Ishikawa (cell line): ENCODE measurements around the gene NBL1.

ENCODE experiments used
- CEBPB ChIP-seq: IDR thresholded peaks from 2 replicates; pipeline ENCODE4 v1.6.1; 2012
- CREB1 ChIP-seq: IDR thresholded peaks from 2 replicates; pipeline ENCODE4 v1.6.1; 2012; ENCODE audit warnings: low read depth
- EGR1 ChIP-seq: IDR thresholded peaks from 2 replicates; pipeline ENCODE4 v1.6.1; 2012
- EP300 ChIP-seq: IDR thresholded peaks from 2 replicates; pipeline ENCODE4 v1.6.1; 2012; ENCODE audit warnings: borderline replicate concordance
- FOXM1 ChIP-seq: IDR thresholded peaks from 2 replicates; pipeline ENCODE4 v1.6.1; 2012; ENCODE audit warnings: low read depth, borderline replicate concordance
- NFIC ChIP-seq: IDR thresholded peaks from 2 replicates; pipeline ENCODE4 v1.6.1; 2012
- RAD21 ChIP-seq: IDR thresholded peaks from 2 replicates; pipeline ENCODE4 v1.6.1; 2012; ENCODE audit warnings: low read depth
- TAF1 ChIP-seq: IDR thresholded peaks from 2 replicates; pipeline ENCODE4 v1.6.1; 2012; ENCODE audit warnings: low read depth, mild to moderate bottlenecking
- TCF12 ChIP-seq: IDR thresholded peaks from 2 replicates; pipeline ENCODE4 v1.6.1; 2012; ENCODE audit warnings: low read depth
- TEAD4 ChIP-seq: IDR thresholded peaks from 2 replicates; pipeline ENCODE4 v1.6.1; 2012
- YY1 ChIP-seq: IDR thresholded peaks from 2 replicates; pipeline ENCODE4 v1.6.1; 2012; ENCODE audit warnings: low read depth
- ZBTB7A ChIP-seq: IDR thresholded peaks from 2 replicates; pipeline ENCODE4 v1.6.1; 2012; ENCODE audit warnings: low read depth
- TF ChIP-seq, protein P1 (sequence below): IDR thresholded peaks from 2 replicates; pipeline ENCODE4 v1.6.1; 2012; ENCODE audit warnings: low read depth, mild to moderate bottlenecking
- TF ChIP-seq, protein P2 (sequence below): IDR thresholded peaks from 2 replicates; pipeline ENCODE4 v1.6.1; 2012
- TF ChIP-seq, protein P3 (sequence below): IDR thresholded peaks from 2 replicates; pipeline ENCODE4 v1.6.1; 2012

Gene NBL1

DNA sequence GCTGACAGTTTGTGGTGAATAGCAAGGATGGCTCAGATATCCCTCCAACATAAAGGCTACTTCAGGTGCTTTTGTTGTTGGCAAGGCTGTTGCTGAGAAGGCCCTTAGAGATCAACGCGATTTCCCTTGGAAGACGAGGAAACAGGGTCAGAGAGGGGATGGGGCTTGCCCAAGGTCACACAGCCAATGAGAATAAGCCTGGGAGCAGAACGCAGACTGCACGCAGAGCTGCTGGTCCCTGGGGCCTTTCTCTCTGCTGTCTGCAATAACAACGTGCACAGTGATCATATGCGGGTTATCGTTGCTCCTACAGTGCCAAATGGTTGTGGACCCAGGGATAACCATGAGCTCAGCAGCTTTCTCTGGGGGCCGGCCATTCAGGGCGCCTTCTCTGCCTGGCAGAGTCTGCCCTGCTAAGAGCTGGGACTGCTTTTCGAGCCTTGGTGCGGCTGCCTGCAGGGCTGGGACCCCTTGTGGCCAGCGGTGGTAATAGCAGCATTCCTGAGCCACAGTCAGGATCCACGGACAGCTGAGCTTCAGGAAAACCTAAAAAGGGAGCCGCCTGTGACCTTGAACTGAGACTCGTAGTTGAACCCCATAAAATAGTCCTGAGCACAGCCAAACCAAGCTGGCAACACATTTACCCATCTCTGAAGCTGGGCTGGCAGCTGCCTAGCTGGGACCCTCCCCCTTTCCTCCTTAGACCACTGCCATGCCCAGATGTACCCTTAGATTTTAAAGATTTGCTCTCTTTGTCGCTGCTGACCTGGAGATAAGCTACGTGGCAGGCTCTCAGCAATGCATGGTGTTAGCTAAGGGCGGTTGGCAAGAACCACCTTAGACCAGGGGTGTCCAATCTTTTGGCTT is 60.4 kb downstream of the NBL1 start:
- TF ChIP-seq TEAD4 = peak; percentile 79
- TF ChIP-seq, protein P1, sequence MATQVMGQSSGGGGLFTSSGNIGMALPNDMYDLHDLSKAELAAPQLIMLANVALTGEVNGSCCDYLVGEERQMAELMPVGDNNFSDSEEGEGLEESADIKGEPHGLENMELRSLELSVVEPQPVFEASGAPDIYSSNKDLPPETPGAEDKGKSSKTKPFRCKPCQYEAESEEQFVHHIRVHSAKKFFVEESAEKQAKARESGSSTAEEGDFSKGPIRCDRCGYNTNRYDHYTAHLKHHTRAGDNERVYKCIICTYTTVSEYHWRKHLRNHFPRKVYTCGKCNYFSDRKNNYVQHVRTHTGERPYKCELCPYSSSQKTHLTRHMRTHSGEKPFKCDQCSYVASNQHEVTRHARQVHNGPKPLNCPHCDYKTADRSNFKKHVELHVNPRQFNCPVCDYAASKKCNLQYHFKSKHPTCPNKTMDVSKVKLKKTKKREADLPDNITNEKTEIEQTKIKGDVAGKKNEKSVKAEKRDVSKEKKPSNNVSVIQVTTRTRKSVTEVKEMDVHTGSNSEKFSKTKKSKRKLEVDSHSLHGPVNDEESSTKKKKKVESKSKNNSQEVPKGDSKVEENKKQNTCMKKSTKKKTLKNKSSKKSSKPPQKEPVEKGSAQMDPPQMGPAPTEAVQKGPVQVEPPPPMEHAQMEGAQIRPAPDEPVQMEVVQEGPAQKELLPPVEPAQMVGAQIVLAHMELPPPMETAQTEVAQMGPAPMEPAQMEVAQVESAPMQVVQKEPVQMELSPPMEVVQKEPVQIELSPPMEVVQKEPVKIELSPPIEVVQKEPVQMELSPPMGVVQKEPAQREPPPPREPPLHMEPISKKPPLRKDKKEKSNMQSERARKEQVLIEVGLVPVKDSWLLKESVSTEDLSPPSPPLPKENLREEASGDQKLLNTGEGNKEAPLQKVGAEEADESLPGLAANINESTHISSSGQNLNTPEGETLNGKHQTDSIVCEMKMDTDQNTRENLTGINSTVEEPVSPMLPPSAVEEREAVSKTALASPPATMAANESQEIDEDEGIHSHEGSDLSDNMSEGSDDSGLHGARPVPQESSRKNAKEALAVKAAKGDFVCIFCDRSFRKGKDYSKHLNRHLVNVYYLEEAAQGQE = no peak
- TF ChIP-seq NFIC = no peak
- TF ChIP-seq RAD21 = peak; percentile 76
- TF ChIP-seq CEBPB = no peak
- TF ChIP-seq YY1 = no peak
- TF ChIP-seq EP300 = no peak

DNA sequence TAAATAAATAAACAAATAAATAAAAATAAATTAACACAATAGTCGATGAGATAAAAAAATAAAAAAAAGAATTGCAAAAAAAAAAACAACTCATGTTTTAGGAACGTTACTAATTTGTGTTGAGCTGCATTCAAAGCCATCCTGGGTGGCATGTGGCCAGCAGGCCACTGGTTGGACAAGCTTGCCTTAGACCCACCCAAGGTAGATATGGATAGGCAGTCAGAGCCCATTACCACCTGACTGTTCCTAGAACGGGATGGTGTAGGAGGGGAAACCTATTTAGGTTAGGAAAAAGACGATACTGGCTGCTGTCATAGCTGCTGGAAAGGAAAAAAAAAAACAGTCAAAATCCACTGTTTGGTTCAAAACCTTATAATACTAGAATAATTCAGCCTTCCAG is 61.4 kb downstream of the NBL1 start:
- TF ChIP-seq TAF1 (no peak), CEBPB (no peak), RAD21 (no peak), EP300 (no peak), EGR1 (no peak), TEAD4 (no peak), YY1 (no peak), ZBTB7A (no peak), TCF12 (no peak), FOXM1 (no peak), CREB1 (no peak), NFIC (no peak)
- TF ChIP-seq, protein P2, sequence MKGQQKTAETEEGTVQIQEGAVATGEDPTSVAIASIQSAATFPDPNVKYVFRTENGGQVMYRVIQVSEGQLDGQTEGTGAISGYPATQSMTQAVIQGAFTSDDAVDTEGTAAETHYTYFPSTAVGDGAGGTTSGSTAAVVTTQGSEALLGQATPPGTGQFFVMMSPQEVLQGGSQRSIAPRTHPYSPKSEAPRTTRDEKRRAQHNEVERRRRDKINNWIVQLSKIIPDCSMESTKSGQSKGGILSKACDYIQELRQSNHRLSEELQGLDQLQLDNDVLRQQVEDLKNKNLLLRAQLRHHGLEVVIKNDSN = no peak
- TF ChIP-seq, protein P1 = no peak
- TF ChIP-seq, protein P3, sequence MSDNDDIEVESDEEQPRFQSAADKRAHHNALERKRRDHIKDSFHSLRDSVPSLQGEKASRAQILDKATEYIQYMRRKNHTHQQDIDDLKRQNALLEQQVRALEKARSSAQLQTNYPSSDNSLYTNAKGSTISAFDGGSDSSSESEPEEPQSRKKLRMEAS = no peak

DNA sequence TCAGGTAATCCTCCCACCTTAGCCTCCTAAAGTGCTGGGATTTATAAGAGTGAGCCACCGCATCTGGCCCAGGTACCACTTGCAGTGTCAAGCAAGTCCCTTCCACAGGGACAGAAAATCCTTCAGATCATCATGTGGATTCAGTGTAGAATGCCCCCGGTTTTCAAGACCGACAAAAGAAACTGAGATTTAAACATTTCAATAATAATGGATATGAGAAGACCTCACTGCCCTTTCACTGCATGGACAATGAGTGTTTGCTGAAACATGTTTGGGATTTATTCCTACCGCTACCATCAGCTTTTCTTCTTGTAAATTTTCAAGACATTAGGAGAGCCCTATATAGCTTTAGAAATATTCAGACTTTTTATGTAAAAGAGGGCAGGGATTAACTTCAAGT is 62.0 kb downstream of the NBL1 start:
- TF ChIP-seq, protein P2 = no peak
